HG02938 (cell line): Measurements from ENCODE around the gene ZNF169.
"Not testable (repeated sequence)": the region's sequence is repeated elsewhere in the genome, so short reads cannot be mapped to it uniquely, and the experiment has no call there.

Experiments
- ATAC-seq: cut with Tn5 transposase; IDR thresholded peaks from one replicate; pipeline ENCODE4 v1.9.1; 2021; ENCODE audit warnings: mild to moderate bottlenecking, moderate library complexity; ENCODE audit not compliant: unreplicated experiment

The ZNF169 gene

GRCh38 chr9:94341703-94342102, 82.6 kb downstream of the ZNF169 start:
- ATAC-seq, result not testable (repeated sequence)

GRCh38 chr9:94347451-94347850, 88.4 kb downstream of the ZNF169 start:
- not testable (repeated sequence) for ATAC-seq

DNA sequence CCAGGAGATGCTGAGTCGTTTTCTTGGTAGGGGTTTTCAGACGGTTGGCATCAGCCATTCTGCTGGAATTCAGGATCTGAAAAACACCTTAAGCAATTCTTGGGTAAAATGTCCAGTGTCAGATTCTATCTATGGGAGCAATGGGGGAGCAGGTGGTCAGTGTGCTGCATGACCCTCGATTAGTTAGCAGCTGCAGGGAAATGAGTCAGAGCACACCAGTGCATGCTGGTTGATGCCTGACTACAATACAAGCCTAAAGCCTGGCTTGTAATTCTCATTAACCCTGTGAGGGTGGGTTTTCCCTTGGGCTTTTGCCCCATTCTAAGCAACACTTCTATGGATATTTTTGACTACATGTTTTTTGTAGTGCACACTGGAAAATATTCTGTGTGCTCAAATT, 89.7 kb downstream of the ZNF169 start:
- not testable (repeated sequence) for ATAC-seq
